ENCODE results near the gene TCHP.

DNA sequence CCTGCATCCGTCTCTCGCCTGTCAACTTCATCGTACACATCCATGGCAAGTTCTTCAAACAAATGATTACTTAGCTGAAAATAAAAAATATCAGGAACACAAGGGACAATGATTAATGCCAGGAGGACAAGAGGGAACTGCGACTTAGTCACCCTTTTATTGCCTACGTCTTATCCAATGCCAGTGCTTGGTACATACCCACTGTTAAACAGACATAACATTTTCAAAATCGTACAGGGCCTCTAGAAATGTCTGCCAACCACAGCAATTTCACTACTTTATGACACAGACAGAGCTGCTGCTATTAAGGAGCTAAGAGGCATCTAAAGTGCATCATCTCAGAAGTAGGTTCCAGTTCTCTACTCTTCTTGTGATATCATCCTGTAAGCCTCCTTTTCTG lies 61.5 kb downstream of the TCHP start:
- no peak for TF ChIP-seq EZH2 (IDR thresholded peaks at IDR 0.05; ENCODE audit: borderline replicate concordance, low read depth, low read length, severe bottlenecking)
- TF ChIP-seq, protein P1, sequence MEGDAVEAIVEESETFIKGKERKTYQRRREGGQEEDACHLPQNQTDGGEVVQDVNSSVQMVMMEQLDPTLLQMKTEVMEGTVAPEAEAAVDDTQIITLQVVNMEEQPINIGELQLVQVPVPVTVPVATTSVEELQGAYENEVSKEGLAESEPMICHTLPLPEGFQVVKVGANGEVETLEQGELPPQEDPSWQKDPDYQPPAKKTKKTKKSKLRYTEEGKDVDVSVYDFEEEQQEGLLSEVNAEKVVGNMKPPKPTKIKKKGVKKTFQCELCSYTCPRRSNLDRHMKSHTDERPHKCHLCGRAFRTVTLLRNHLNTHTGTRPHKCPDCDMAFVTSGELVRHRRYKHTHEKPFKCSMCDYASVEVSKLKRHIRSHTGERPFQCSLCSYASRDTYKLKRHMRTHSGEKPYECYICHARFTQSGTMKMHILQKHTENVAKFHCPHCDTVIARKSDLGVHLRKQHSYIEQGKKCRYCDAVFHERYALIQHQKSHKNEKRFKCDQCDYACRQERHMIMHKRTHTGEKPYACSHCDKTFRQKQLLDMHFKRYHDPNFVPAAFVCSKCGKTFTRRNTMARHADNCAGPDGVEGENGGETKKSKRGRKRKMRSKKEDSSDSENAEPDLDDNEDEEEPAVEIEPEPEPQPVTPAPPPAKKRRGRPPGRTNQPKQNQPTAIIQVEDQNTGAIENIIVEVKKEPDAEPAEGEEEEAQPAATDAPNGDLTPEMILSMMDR (IDR thresholded peaks at IDR 0.05; ENCODE audit: borderline replicate concordance, extremely low read depth, low read length, poor library complexity, severe bottlenecking), result no peak
